ENCODE data around the gene DNAJC1.
"Not testable (repeated sequence)": the region's sequence is repeated elsewhere in the genome, so short reads cannot be mapped to it uniquely, and the experiment has no call there.

DNAJC1 gene

DNA sequence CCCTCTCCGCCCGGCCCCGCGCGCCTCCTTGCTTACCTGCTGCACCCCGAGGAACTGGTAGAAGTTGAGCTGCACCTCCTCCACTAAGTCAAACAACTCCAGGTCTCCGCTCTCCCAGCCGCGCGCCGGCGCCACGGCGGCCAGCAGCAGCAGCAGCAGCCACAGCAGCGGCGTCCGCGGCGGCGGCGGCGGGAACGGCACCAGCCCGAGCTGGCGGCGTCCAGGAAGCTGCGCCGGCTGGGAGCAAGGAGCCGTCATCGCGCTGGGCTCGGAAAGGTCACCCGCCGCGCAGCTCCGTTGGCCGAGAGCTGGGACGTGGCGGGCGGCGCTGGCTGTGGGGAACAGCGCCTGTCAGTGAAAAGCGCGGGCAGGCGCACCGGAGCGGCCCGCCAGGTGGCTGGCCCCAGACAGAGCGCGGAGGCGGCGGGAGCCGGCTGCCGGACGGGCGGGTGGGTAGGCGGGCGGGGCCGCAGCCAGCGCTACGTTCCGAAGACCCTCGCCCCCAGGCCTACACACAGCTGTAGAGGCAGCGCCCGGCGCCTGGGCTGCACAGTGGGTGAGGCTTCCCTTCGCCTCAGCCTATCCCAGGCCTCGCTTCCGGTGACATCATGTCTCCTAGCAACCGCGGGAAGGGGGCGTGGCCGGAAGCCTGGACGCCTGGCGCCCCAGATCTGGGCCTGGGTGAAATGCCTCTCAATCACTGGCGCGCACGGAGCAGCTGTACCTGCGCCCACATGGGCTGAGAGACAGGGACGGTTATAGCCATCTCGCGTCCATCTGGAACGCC lies at the start of gene DNAJC1:
Gene DNAJC1, minus strand, starts transcription at position 554 of the 787 bp plus-strand sequence. Its CDS starts 296 bp downstream, at position 258.
- in situ Hi-C loops (cut with MboI; ENCODE audit: low sequenced_read_pairs) = loop anchor here (25.0 kb wide), 1 partner anchor 309 kb away; the partner anchor contains the start of genes BMI1 and COMMD3

- in situ Hi-C loops (cut with MboI; ENCODE audit: low sequenced_read_pairs) = no loop called here
Measured at GRCh38 chr10:22053048-22053447, 49.5 kb upstream of the DNAJC1 start.

GRCh38 chr10:22049635-22050034 lies 46.1 kb upstream of the DNAJC1 start:
- in situ Hi-C loops (cut with MboI; ENCODE audit: low sequenced_read_pairs) = no loop called here

- in situ Hi-C loops (cut with MboI; ENCODE audit: low sequenced_read_pairs) = no loop called here
Measured at GRCh38 chr10:22047812-22048211, 44.3 kb upstream of the DNAJC1 start.

GRCh38 chr10:22043327-22043633 lies 39.8 kb upstream of the DNAJC1 start:
- in situ Hi-C loops (cut with MboI; ENCODE audit: low sequenced_read_pairs) = no loop called here

- in situ Hi-C loops (cut with MboI; ENCODE audit: low sequenced_read_pairs) = no loop called here
Measured at GRCh38 chr10:22042557-22043326, 39.2 kb upstream of the DNAJC1 start.

DNA sequence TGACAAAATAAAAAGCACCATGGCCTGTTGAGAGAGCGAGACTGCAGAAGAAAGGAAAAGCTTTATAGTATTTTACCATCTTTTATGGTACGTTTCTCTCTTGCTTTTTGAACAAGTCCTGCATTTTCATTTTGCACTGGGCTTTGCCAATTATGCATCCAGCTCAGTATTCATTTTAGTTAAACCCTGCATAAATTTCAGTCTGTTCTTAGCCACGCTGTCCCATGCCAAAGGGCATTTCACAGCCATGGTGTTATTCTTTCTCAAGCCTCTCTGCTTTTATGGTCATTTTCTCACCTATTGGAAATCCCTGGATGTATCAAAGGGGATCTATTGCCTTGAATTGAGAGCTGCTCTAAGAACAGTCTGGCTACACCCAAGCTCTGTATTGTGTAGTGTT lies 30.8 kb upstream of the DNAJC1 start:
- in situ Hi-C loops (cut with MboI; ENCODE audit: low sequenced_read_pairs) = no loop called here

DNA sequence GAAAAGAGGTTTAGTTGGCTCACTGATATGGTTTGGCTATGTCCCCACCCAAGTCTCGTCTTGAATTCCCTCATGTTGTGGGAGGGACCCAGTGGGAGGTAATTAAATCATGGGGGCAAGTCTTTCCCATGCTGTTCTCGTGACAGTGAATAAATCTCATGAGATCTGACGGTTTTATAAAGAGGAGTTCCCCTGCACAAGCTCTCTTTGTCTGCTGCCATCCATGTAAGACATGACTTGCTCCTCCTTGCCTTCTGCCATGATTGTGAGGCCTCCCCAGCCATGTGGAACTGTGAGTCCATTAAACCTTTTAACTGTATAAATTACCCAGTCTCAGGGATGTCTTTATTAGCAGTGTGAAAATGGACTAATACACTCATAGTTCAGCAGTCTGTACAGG lies 28.7 kb upstream of the DNAJC1 start:
- in situ Hi-C loops (cut with MboI; ENCODE audit: low sequenced_read_pairs) = not testable (repeated sequence)

DNA sequence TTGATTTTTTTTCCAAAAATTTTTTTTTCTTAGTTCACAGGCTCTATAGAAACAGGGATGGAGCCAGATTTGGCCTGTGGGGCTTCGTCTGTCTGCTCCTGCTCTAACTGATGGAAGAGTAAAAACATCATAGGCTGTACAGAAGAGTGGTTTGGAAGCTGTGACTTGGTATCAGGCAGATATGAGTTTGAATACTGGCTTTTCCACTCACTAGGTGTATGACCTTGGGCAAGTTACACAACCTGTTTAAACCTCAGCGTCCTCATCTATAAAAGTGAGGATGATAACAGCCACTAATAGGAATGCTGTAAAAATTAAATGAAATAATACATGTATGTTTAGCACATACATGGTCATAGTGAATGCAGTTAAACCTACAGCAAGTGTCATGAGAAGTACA lies 26.9 kb upstream of the DNAJC1 start:
- in situ Hi-C loops (cut with MboI; ENCODE audit: low sequenced_read_pairs) = no loop called here

DNA sequence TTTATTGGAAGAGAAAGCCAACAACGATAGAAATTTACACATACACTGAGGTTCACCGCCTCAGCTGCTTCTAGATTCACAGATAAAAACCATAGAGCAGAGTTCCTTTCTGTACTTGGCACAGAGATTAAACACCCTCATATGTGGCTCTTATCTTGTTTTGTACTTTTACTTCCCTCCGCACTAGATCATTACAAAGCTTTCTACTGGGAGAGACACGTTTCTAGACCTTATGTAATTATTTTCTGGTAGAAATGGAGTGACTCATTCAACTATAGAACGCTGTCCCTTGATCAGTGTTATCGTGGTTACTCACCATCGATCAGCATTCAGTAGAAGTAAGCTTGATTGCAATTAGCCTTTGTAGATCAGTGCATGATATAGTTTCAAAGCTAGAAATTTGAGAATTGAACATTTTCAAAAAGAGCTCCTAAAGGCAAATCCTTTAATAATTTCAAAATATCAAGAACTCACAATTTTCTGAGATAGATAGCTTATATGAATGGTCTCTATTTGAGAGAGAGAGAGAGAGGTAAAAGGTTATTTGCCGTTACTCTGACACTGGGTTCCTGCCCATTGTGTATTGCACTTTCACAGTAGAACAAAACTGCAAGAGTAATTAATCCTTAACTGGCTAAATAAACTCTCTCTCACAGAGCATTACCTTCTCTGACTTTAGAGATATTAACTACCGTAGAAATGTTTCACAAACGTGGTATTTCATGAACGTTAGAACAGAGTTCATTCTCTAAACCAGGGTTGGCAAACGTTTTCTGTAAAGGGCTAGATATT lies 26.1 kb upstream of the DNAJC1 start:
- in situ Hi-C loops (cut with MboI; ENCODE audit: low sequenced_read_pairs) = no loop called here

GRCh38 chr10:22027364-22028238 lies 24.1 kb upstream of the DNAJC1 start:
- in situ Hi-C loops (cut with MboI; ENCODE audit: low sequenced_read_pairs) = no loop called here

- in situ Hi-C loops (cut with MboI; ENCODE audit: low sequenced_read_pairs) = no loop called here
Measured at GRCh38 chr10:22026287-22026686, 22.8 kb upstream of the DNAJC1 start.

DNA sequence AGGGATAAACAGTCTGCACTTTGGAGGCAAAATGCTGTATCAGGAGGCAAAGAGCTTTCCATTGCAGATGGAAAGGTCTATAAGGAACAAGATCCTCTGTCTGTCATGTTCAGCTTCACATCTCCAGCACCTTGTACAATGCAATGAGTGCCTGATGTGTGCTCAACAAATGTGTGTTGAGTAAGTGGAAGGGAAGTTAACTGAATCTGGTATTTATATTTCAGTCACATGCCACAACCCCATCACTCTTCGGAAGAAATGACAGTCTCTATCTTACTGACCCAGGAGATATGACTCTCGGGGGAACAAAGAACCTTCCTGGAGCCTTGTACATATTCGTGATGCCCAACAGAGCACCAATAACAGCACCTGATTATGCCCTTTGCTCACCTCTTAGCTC lies 20.0 kb upstream of the DNAJC1 start:
- in situ Hi-C loops (cut with MboI; ENCODE audit: low sequenced_read_pairs) = loop anchor here (25.0 kb wide), 1 partner anchor 289 kb away; the partner anchor contains the start of genes BMI1 and COMMD3

DNA sequence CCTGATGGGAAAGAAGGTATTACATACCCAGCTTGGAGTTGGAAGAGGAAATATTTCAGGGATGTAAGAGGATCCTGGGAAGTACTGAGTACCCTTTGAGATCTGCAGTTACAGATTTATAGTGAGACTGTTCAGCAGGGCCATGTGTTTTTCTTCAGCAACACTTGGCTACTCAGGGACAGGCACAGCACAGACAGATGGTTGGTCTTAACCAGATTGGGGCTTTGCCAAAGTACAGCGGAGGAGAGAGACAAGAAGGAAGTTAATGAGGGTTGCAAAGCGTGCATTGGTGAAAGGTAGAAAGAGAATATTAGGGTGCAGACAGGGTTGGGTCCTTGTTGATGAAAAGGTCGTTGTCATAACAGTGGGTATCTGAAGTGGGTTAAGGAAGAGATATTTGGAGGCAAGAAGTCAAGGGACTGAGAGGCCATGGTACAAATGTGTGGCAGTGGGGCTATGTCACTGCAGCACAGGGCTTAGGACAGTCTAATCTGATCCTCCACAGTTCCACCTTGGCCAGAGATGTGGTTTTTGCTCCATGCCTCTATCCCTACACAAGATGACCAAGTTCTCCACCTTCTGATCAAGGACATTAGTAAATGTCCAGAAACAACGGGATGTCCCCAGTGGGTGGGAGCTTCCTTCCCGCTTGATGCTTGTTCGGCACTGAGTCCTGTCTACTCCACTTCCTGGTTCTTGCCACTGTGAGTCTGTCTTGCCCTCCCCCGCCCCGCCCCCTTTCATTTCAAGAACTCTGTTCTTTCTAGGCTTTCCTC lies 18.9 kb upstream of the DNAJC1 start:
- in situ Hi-C loops (cut with MboI; ENCODE audit: low sequenced_read_pairs) = loop anchor here (25.0 kb wide), 1 partner anchor 290 kb away; the partner anchor contains the start of genes BMI1 and COMMD3

DNA sequence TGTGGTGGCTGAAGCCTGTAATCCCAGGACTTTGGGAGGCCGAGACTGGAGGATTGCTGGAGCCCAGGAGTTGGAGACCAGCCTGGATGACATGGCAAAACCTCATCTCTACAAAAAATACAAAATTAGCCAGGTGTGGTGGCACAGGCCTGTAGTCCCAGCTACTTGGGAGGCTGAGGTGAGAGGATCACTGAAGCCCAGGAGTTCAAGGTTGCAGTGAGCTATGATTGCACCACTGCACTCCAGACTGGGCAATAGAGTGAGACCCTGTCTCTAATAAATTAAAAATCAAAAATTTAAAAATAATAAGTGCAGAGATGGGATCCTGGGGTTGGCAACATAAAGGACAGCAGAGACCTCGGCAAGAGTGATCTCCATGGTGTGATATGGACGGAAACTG lies 17.6 kb upstream of the DNAJC1 start:
- in situ Hi-C loops (cut with MboI; ENCODE audit: low sequenced_read_pairs) = loop anchor here (25.0 kb wide), 1 partner anchor 291 kb away; the partner anchor contains the start of genes BMI1 and COMMD3

DNA sequence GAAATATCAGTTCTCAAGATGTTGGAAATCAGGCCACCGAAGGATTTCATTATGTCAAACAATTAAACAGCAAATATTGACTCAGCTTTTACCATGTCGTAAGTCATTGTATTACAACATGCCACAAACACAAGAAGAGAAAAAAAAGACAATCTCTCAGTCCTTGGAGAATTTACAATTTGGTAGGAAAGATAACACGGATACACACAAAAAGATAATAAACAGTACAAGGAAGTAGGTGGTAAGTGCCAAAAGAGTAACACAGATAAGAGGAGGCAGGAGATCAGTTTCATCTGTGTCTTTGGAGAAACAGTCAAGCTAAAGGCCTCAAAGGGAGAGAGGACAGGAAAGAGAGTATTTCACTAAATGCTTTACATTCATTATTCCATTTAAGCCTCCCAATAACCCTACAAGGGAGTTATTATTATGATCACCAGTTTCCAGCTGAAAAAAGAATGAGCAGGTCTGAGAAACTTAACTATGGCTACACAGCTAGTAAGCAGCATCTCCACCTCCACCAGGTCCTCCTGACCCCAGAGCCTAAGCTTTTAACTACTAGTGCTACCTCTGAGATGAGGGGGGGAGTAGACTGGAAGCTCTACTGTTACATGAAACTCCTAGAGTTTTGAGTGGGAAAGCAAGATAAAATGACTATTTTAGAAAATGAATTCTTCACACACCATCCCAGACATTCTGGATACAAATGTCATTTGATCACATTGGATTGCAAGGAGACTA lies 13.9 kb upstream of the DNAJC1 start:
- in situ Hi-C loops (cut with MboI; ENCODE audit: low sequenced_read_pairs) = loop anchor here (25.0 kb wide), 1 partner anchor 295 kb away; the partner anchor contains the start of genes BMI1 and COMMD3

DNA sequence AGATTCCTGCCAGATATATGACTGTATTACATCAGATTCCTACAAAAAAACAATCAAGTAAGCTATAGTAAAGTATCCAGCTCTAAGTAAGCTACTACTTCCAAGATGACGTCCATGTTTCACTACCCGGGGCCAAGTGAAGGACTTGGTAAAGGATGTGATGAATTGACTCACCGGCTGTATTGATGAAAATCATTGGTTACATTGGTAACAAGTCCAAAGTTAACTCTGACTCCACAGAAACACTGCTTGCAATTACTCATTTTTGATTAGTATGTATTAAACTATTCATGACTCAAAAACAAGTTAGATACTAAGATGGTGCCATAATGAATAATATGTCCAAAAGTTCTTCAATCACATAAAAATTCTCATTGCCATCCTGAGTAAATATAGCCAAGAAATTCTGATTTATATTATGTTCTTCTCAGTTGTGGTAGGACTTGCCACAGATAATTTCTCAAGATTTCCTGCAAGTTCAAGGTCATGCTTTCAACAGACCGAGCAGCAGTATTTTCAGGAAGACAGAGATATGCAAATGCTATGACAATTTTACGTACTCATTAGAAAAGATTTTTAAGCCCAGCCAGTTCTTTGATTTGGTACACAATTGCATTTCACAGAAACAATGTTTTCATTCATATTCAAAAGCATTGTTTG lies 12.6 kb upstream of the DNAJC1 start:
- in situ Hi-C loops (cut with MboI; ENCODE audit: low sequenced_read_pairs) = loop anchor here (25.0 kb wide), 1 partner anchor 296 kb away; the partner anchor contains the start of genes BMI1 and COMMD3

DNA sequence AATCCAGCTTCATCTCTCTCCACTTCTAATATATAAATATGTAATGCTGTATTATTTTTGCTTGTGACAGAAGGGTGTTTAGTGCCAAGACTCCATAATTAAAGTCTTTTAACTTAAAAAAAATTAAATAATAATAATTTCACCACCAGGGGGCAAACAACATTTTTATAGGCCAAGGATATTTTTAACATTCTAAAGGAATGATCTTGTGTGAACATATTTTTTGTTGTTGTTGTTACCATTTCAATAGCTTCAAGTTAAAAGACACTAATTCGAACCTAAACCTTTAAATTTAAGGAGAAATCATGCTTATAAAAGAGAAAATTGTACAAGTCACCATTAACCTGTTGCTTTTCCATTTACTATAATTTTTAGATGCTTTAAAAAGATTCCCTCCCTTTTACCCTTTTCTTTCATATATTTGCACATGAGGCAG lies 7.5 kb upstream of the DNAJC1 start:
- in situ Hi-C loops (cut with MboI; ENCODE audit: low sequenced_read_pairs) = loop anchor here (25.0 kb wide), 1 partner anchor 301 kb away; the partner anchor contains the start of genes BMI1 and COMMD3
